GM12878 (cell line): ENCODE measurements around the gene PITPNM3. TPM values are rescaled to one million over a fixed set of nuclear protein-coding genes. Genes with fewer than 3 reads are reported as not detected.

Experiments
- ATAC-seq: fragments of 200-7000 bp; cut with Tn5 transposase; 3 replicates; pipeline ENCODE4 v1.9.1; 2020; ENCODE audit warnings: mild to moderate bottlenecking, moderate library complexity
- BruUV-seq: library from RNA; stranded (reverse); fragments of 400-500 nt; replicated peaks from 2 replicates; lab custom pipeline; 2021; lab: Mats Ljungman, UMichigan
- CTCF ChIA-PET: fragments of 300-600 bp; sonication (Branson Sonifier 250); formaldehyde crosslinking; extraction: SDS; loops from one replicate; lab custom pipeline; 2021; ENCODE audit warnings: inconsistent platforms; lab: Yijun Ruan, JAX
- POLR2A ChIA-PET: fragments of 350-600 bp; formaldehyde crosslinking; extraction: SDS; loops from one replicate; lab custom pipeline; 2021; ENCODE audit warnings: inconsistent platforms; lab: Charles Lee
- RAD21 ChIA-PET: fragments of 300-600 bp; sonication (Branson Sonifier 250); formaldehyde crosslinking; loops from one replicate; lab custom pipeline; 2023; ENCODE audit warnings: antibody characterized with exemption; ENCODE audit not compliant: unreplicated experiment; lab: Charles Lee
- SMC1A ChIA-PET: fragments of 300-600 bp; sonication (Branson Sonifier 250); formaldehyde crosslinking; loops from one replicate; lab custom pipeline; 2023; ENCODE audit not compliant: unreplicated experiment, uncharacterized antibody; lab: Charles Lee
- DNase-seq: peaks from one replicate; pipeline ENCODE4 v3.0.0-alpha.2; 2011; ENCODE audit warnings: low read depth, low spot score
- FAIRE-seq: peaks from 3 replicates; lab custom pipeline; 2011; peaks lifted over from hg19 to GRCh38; lab: Jason Lieb, UNC
- H2AFZ ChIP-seq: 2 replicates; pipeline ENCODE4 v1.6.0; 2011; ENCODE audit warnings: low read depth, low read length, control low read depth; ENCODE audit not compliant: control insufficient read depth
- H3K27ac ChIP-seq: 2 replicates; pipeline ENCODE4 v1.5.1; 2011; ENCODE audit warnings: control low read depth; ENCODE audit not compliant: control insufficient read depth, insufficient read depth
- H3K27me3 ChIP-seq, 2 experiments: replicated peaks in 1 of 2; 2 replicates each; pipeline versions ENCODE4 v1.6.0 to v1.6.1; 2011; ENCODE audit warnings: low read length in 1 of 2; ENCODE audit not compliant: control insufficient read depth in 2 of 2, insufficient read depth in 2 of 2
- H3K36me3 ChIP-seq, 2 experiments: 2 replicates each; pipeline ENCODE4 v1.5.1; 2011; ENCODE audit warnings: low read length in 1 of 2; ENCODE audit not compliant: control insufficient read depth in 2 of 2, insufficient read depth in 2 of 2
- H3K4me1 ChIP-seq: 2 replicates; pipeline ENCODE4 v1.6.1; 2011; ENCODE audit warnings: mild to moderate bottlenecking, low read length, moderate library complexity, mixed read lengths; ENCODE audit not compliant: control insufficient read depth, insufficient read depth
- H3K4me2 ChIP-seq: 2 replicates; pipeline ENCODE4 v1.6.0; 2011; ENCODE audit warnings: control low read depth; ENCODE audit not compliant: control insufficient read depth, insufficient read depth
- H3K4me3 ChIP-seq: fragments of 200-600 bp; sonication (generic); 2 replicates; pipeline ENCODE4 v1.5.1; 2016
- H3K79me2 ChIP-seq: 2 replicates; pipeline ENCODE4 v1.6.0; 2011; ENCODE audit warnings: low read length; ENCODE audit not compliant: control insufficient read depth, insufficient read depth
- H3K9ac ChIP-seq: 2 replicates; pipeline ENCODE4 v1.8.0; 2011; ENCODE audit warnings: low read length, control low read depth, mixed read lengths; ENCODE audit not compliant: control insufficient read depth, insufficient read depth
- H3K9me3 ChIP-seq: replicated peaks from 3 replicates; pipeline ENCODE4 v1.5.1; 2011; ENCODE audit warnings: mild to moderate bottlenecking, low read length; ENCODE audit not compliant: control insufficient read depth, insufficient read depth
- H4K20me1 ChIP-seq: 2 replicates; pipeline ENCODE4 v1.6.0; 2011; ENCODE audit not compliant: control insufficient read depth, insufficient read depth
- ASH2L ChIP-seq: fragments of 300-600, 200-600 bp; sonication (generic); IDR thresholded peaks from 2 replicates; pipeline ENCODE4 v1.6.1; 2017; ENCODE audit warnings: low read depth, mild to moderate bottlenecking, borderline replicate concordance
- CBX5 ChIP-seq: sonication (generic); IDR thresholded peaks from 2 replicates; pipeline ENCODE4 v1.6.1; 2016; ENCODE audit warnings: low read depth, moderate library complexity, mild to moderate bottlenecking, inconsistent platforms
- EED ChIP-seq: sonication (generic); IDR thresholded peaks from 2 replicates; pipeline ENCODE4 v1.6.1; 2016; ENCODE audit warnings: antibody characterized with exemption, low read depth
- IKZF2 ChIP-seq, 2 experiments: fragments of 450-650 bp; IDR thresholded peaks; 2 replicates each; pipeline ENCODE4 v1.6.1; 2017; ENCODE audit warnings: mild to moderate bottlenecking in 2 of 2, moderate library complexity in 2 of 2
- KLF5 ChIP-seq: fragments of 450-650 bp; IDR thresholded peaks from 2 replicates; pipeline ENCODE4 v1.6.1; 2014; ENCODE audit warnings: mild to moderate bottlenecking; ENCODE audit not compliant: partially characterized antibody
- MYB ChIP-seq: fragments of 150-350 bp; IDR thresholded peaks from 2 replicates; pipeline ENCODE4 v1.6.1; 2014; ENCODE audit warnings: mild to moderate bottlenecking, low read depth, low read length, borderline replicate concordance
- RB1 ChIP-seq: fragments of 450-650 bp; formaldehyde crosslinking; IDR thresholded peaks from 2 replicates; pipeline ENCODE4 v1.6.1; 2017; ENCODE audit warnings: mild to moderate bottlenecking, borderline replicate concordance
- RBBP5 ChIP-seq: fragments of 200-600 bp; sonication (generic); conservative IDR thresholded peaks from 2 replicates; pipeline ENCODE4 v1.6.1; 2016
- RUNX3 ChIP-seq: IDR thresholded peaks from 2 replicates; pipeline ENCODE4 v1.6.1; 2012; ENCODE audit warnings: low read length, inconsistent platforms
- STAT1 ChIP-seq: fragments of 450-650 bp; conservative IDR thresholded peaks from 2 replicates; pipeline ENCODE4 v1.6.1; 2014; ENCODE audit warnings: antibody characterized with exemption, mild to moderate bottlenecking
- TCF3 ChIP-seq: IDR thresholded peaks from 2 replicates; pipeline ENCODE4 v1.6.1; 2012; ENCODE audit warnings: low read depth, mild to moderate bottlenecking, low read length, borderline replicate concordance; ENCODE audit not compliant: insufficient read depth
- YY1 ChIP-seq: IDR thresholded peaks from 2 replicates; pipeline ENCODE4 v1.6.1; 2011; ENCODE audit warnings: low read depth, mild to moderate bottlenecking, low read length
- ZNF207 ChIP-seq: fragments of 450-650 bp; IDR thresholded peaks from 2 replicates; pipeline ENCODE4 v1.6.1; 2014; ENCODE audit warnings: antibody characterized with exemption, mild to moderate bottlenecking, borderline replicate concordance
- WGBS: methylation state at CpG from one replicate; pipeline ENCODE4 v1.1.6; 2016; ENCODE audit warnings: low lambda C conversion rate; ENCODE audit not compliant: insufficient replicate concordance, insufficient coverage; ENCODE audit errors: missing lambda C conversion rate; 5-methylcytosine and 5-hydroxymethylcytosine counted together
- in situ Hi-C: fragments of 300-500 bp; cut with MboI; formaldehyde crosslinking; loops from 9 replicates; pipeline ENCODE4 v1.14.3; 2018; ENCODE audit warnings: mixed read lengths
- intact Hi-C: fragments of 100-400 bp; cut with micrococcal nuclease; formaldehyde crosslinking; loops from one replicate; pipeline ENCODE4 v1.14.2; 2022; ENCODE audit not compliant: unreplicated experiment
- polyA plus RNA-seq, 11 experiments: library from polyadenylated mRNA; depleted of rRNA in 4 of 11; unstranded in 6 of 11; stranded (reverse) in 5 of 11; fragments of >200 nt; fragmentation: Nextera tagmentation in 4 of 11; fragmentation: Illumina TruSeq in 1 of 11; extraction: Ambion mirVana in 4 of 11; extraction: Trizol in 1 of 11; gene quantifications; 1 replicate in 1 of 11; 2 replicates in 10 of 11; pipeline versions ENCODE4 v1.2.1 to v1.2.3, GENCODE V29; 2011 to 2016; ENCODE audit warnings: inconsistent platforms in 2 of 11, missing spikeins in 2 of 11, low read depth in 1 of 11
- total RNA-seq, 4 experiments: library from RNA; depleted of rRNA in 3 of 4; stranded (reverse); fragments of >200 nt in 3 of 4; fragmentation: Illumina TruSeq in 1 of 4; extraction: Trizol in 1 of 4; gene quantifications; 2 replicates each; pipeline versions ENCODE4 v1.2.1 to v1.2.3, GENCODE V29; 2013 to 2021
- TF ChIP-seq, protein P1 (sequence below): IDR thresholded peaks from 2 replicates; pipeline ENCODE4 v1.6.1; 2011; ENCODE audit warnings: borderline replicate concordance, low read depth, mild to moderate bottlenecking, moderate library complexity, low read length; ENCODE audit not compliant: insufficient read depth, poor library complexity, severe bottlenecking

The PITPNM3 gene
- total and polyA plus RNA-seq, 10 of the 15 experiments (the other 5 are each of a cell fraction or from before 2014, with no cell fraction given): 0.02 to 0.49 (median 0.19) TPM; not detected in 1

DNA sequence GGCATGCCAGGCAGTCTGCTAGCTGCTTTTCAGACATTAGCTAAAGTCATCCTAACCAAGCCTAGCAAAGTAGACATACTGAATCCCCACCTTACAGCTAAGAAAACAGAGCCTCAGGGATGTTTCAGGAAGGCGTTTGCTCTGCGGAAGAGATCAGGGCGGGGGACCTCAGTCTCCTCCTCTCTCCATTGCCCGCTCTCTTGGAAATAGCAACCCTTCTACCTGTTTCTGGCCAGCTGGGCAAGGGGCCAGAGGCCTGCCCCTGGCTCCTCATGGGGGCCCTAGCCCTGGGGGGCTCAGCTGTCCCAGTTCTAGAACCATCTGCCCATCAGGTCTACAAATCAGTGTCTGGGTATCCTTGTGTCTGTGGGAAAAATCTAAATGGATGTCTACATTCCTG, 14.5 kb downstream of the PITPNM3 start:
- FAIRE-seq (no peak), ATAC-seq (no peak), DNase-seq (no peak)
- in situ Hi-C loops (no loop called here), intact Hi-C loops (no loop called here)
- SMC1A ChIA-PET: no interaction called here
- TF ChIP-seq EED (no peak), RBBP5 (no peak), RUNX3 (no peak), CBX5 (no peak), STAT1 (no peak), ASH2L (no peak), KLF5 (no peak), RB1 (no peak), MYB (no peak), ZNF207 (no peak), IKZF2 (IDR thresholded peaks at IDR 0.05) (no peak), YY1 (no peak), TCF3 (no peak)
- TF ChIP-seq, protein P1, sequence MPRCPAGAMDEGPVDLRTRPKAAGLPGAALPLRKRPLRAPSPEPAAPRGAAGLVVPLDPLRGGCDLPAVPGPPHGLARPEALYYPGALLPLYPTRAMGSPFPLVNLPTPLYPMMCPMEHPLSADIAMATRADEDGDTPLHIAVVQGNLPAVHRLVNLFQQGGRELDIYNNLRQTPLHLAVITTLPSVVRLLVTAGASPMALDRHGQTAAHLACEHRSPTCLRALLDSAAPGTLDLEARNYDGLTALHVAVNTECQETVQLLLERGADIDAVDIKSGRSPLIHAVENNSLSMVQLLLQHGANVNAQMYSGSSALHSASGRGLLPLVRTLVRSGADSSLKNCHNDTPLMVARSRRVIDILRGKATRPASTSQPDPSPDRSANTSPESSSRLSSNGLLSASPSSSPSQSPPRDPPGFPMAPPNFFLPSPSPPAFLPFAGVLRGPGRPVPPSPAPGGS: no peak
- H3K36me3 ChIP-seq: no peaks in the 10 kb centered on the region
- POLR2A ChIA-PET: no interaction called here
- no peak overlapping the region for H3K4me3 ChIP-seq
- WGBS: 71% methylated on average over 4 of the region's 4 CpGs
- no peaks in the 10 kb centered on the region; the same call in 2 of the 3 replicates for H3K9me3 ChIP-seq
- H3K79me2 ChIP-seq: no peaks in the 10 kb centered on the region
- H4K20me1 ChIP-seq: no peaks in the 10 kb centered on the region
- no peak overlapping the region for H3K4me2 ChIP-seq
- RAD21 ChIA-PET: no interaction called here
- BruUV-seq: no TSS peak
- H2AFZ ChIP-seq: no peak overlapping the region
- peaks cover 3% of the 10 kb centered on the region for H3K4me1 ChIP-seq
- no peak overlapping the region for H3K27ac ChIP-seq
- H3K9ac ChIP-seq: no peak overlapping the region
- CTCF ChIA-PET: no interaction called here
- H3K27me3 ChIP-seq: no peaks in the 10 kb centered on the region
